NT2/D1 (cell line): ENCODE data around the gene GPHN.

ENCODE experiments used
- DNase-seq: peaks from one replicate; pipeline ENCODE4 v3.0.0-alpha.2; 2011; ENCODE audit warnings: low read depth, low spot score
- H3K27me3 ChIP-seq: 2 replicates; pipeline ENCODE4 v1.6.0; 2011; ENCODE audit warnings: mild to moderate bottlenecking; ENCODE audit not compliant: insufficient read length, insufficient read depth
- H3K36me3 ChIP-seq: 2 replicates; pipeline ENCODE4 v1.6.1; 2011; ENCODE audit warnings: mild to moderate bottlenecking, low read length, mixed read lengths; ENCODE audit not compliant: insufficient read depth, insufficient read length
- H3K4me1 ChIP-seq: 2 replicates; pipeline ENCODE4 v1.5.1; 2011; ENCODE audit not compliant: insufficient read depth, insufficient read length
- H3K4me3 ChIP-seq: 2 replicates; pipeline ENCODE4 v1.5.1; 2011; ENCODE audit warnings: low read depth; ENCODE audit not compliant: insufficient read length
- H3K9ac ChIP-seq: 2 replicates; pipeline ENCODE4 v1.6.0; 2011; ENCODE audit warnings: low read depth; ENCODE audit not compliant: insufficient read length
- H3K9me3 ChIP-seq: 2 replicates; pipeline ENCODE4 v1.5.1; 2011; ENCODE audit warnings: mild to moderate bottlenecking, low read length; ENCODE audit not compliant: insufficient read depth
- SUZ12 ChIP-seq: IDR thresholded peaks from 2 replicates; pipeline ENCODE4 v1.6.1; 2011; ENCODE audit not compliant: insufficient read length, insufficient read depth; ENCODE audit errors: extremely low read depth
- YY1 ChIP-seq: IDR thresholded peaks from 2 replicates; pipeline ENCODE4 v1.6.1; 2011; ENCODE audit not compliant: insufficient read length, insufficient read depth
- ZNF274 ChIP-seq: IDR thresholded peaks from 2 replicates; pipeline ENCODE4 v1.6.1; 2011; ENCODE audit warnings: mild to moderate bottlenecking, low read depth, low read length

GPHN gene

GRCh38 chr14:66507722-66508546 lies at the start of gene GPHN:
GPHN (plus strand) TSS chr14:66508147.
- Histone ChIP-seq H3K4me3 (peak within 1 kb of the TSS; percentile 76), H3K27me3 (peaks cover 26% of the 10 kb centered on the region), H3K9ac (peak within 1 kb of the TSS; percentile 91), H3K9me3 (no peaks in the 10 kb centered on the region), H3K4me1 (no peaks in the 10 kb centered on the region), H3K36me3 (no peaks in the 10 kb centered on the region)
- no peak for TF ChIP-seq ZNF274
- TF ChIP-seq SUZ12 = no peak
- no peak for TF ChIP-seq YY1
- peak; percentile 87 for DNase-seq

GRCh38 chr14:66459603-66460002 lies 48.3 kb upstream of the GPHN start:
- no peaks in the 10 kb centered on the region for H3K4me1 ChIP-seq

DNA sequence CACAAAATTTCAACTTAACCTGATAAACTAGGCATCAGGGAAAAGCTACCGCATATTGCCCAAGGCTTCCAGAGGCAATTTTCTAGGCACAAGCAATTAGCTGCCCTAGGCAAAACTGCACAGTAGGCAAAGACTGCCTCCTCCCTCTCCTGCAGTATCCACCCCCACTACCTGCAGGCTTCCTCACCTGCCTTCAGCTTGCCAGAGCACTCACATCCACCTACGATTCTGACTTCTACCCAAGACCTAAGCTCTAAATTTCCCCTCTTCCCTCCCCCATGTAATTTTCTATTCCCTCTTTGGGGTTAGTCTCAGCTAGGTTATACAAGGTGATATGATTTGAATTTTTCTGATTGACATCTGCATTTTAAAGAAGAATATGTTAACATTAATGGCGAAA lies 43.7 kb upstream of the GPHN start:
- Histone ChIP-seq H3K4me1 (no peaks in the 10 kb centered on the region), H3K4me3 (no peak overlapping the region), H3K27me3 (no peaks in the 10 kb centered on the region), H3K9ac (no peak overlapping the region), H3K9me3 (peaks cover 9% of the 10 kb centered on the region), H3K36me3 (no peaks in the 10 kb centered on the region)
- TF ChIP-seq YY1 (no peak), ZNF274 (no peak), SUZ12 (no peak)
- no peak for DNase-seq

More at GRCh38 chr14:66459603-66460002, 48.3 kb upstream of the GPHN start:
- no peak overlapping the region for H3K9ac ChIP-seq
- H3K9me3 ChIP-seq = no peaks in the 10 kb centered on the region
- no peaks in the 10 kb centered on the region for H3K36me3 ChIP-seq
- TF ChIP-seq YY1 (no peak), SUZ12 (no peak), ZNF274 (no peak)
- H3K4me3 ChIP-seq = no peak overlapping the region
- no peak for DNase-seq
- no peaks in the 10 kb centered on the region for H3K27me3 ChIP-seq

- Histone ChIP-seq H3K9me3 (peaks cover 22% of the 10 kb centered on the region), H3K4me1 (no peaks in the 10 kb centered on the region), H3K9ac (no peak overlapping the region), H3K27me3 (no peaks in the 10 kb centered on the region), H3K4me3 (no peak overlapping the region), H3K36me3 (no peaks in the 10 kb centered on the region)
- no peak for TF ChIP-seq YY1
- TF ChIP-seq SUZ12 = no peak
- no peak for TF ChIP-seq ZNF274
- no peak for DNase-seq
Measured at GRCh38 chr14:66468778-66469367, 39.1 kb upstream of the GPHN start.

DNA sequence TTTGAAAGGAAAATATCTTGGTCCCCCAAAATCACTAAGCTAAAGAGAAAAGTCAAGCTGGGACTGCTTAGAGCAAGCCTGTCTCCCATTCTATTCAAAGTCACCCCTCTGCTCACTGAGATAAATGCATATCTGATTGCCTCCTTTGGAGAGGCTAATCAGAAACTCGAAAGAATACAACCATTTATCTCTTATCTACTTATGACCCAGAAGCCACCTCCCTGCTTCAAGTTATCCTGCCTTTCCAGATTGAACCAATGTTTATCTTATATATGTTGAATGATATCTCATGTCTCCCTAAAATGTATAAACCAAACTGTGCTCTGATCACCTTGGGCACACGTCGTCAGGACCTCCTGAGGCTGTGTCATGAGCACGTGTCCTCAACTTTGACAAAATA lies 36.4 kb upstream of the GPHN start:
- Histone ChIP-seq H3K36me3 (no peaks in the 10 kb centered on the region), H3K4me3 (no peak overlapping the region), H3K27me3 (no peaks in the 10 kb centered on the region), H3K4me1 (no peaks in the 10 kb centered on the region), H3K9me3 (peaks cover 22% of the 10 kb centered on the region), H3K9ac (no peak overlapping the region)
- no peak for DNase-seq
- no peak for TF ChIP-seq SUZ12
- TF ChIP-seq YY1 = no peak
- no peak for TF ChIP-seq ZNF274

- Histone ChIP-seq H3K9ac (no peak overlapping the region), H3K36me3 (no peaks in the 10 kb centered on the region), H3K4me1 (no peaks in the 10 kb centered on the region), H3K4me3 (no peak overlapping the region), H3K9me3 (peaks cover 22% of the 10 kb centered on the region), H3K27me3 (no peaks in the 10 kb centered on the region)
- no peak for DNase-seq
- TF ChIP-seq SUZ12 = no peak
- TF ChIP-seq ZNF274 = no peak
- TF ChIP-seq YY1 = no peak
Measured at GRCh38 chr14:66472251-66472650, 35.7 kb upstream of the GPHN start.

DNA sequence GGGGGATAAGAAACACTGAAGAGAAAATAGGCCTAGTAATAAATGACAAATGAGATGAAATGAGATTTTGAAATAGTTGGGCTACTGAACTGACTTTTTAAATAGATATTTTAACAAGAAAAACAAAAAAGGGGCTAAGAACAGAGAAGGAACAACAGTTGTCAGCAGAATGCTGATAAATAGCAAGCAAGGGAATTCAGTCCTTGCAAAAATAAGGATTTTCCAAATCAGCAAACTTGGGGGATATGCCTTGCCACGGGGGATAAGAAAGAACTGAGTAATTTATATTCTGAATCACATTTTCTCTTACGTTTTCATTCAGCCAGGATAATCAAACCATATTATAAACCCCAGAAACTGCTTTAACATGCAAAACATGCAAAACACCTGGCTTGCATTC lies 34.7 kb upstream of the GPHN start:
- no peak for TF ChIP-seq SUZ12
- no peak for TF ChIP-seq YY1
- no peak for TF ChIP-seq ZNF274
- Histone ChIP-seq H3K27me3 (no peaks in the 10 kb centered on the region), H3K36me3 (no peaks in the 10 kb centered on the region), H3K4me1 (no peaks in the 10 kb centered on the region), H3K9me3 (peaks cover 22% of the 10 kb centered on the region), H3K4me3 (no peak overlapping the region), H3K9ac (no peak overlapping the region)
- no peak for DNase-seq
